ENCODE data around the gene TSHB. TPM values are rescaled to one million over a fixed set of nuclear protein-coding genes. Genes with fewer than 3 reads are reported as not detected.

The TSHB gene
- total RNA-seq, 1 donor from 2014 or later = not detected

DNA sequence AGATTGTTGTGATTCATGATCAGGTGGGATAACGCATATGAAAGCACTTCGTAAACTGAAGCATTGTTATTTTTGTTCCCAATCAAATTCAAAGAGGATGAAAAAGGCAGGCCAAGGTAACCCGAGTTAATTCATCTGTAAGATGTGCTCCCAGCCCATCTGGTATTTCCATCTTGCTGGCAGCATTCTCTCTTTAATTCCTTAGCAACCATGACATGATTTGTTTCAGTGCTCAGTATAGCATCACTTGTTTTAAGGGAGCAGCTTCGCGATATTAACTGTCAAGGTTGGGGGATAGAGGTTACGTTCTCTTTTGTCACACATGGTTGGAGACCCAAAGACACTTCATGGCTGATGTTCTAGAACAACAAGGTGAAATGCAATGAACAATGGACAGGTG lies 53.3 kb downstream of the TSHB start:
- no peak for DNase-seq (ENCODE audit: low spot score)
- Mint-ChIP-seq H3K9me3 (ENCODE audit: unreplicated experiment) (no peaks in the 10 kb centered on the region), H3K36me3 (ENCODE audit: low read depth, unreplicated experiment) (no peaks in the 10 kb centered on the region), H3K27ac (ENCODE audit: unreplicated experiment) (peak overlapping the region; percentile 100), H3K27me3 (ENCODE audit: unreplicated experiment) (peaks cover 1% of the 10 kb centered on the region), H3K4me3 (ENCODE audit: unreplicated experiment) (no peak overlapping the region), H3K4me1 (ENCODE audit: unreplicated experiment) (peaks cover 37% of the 10 kb centered on the region)
- TF ChIP-seq, protein P1, sequence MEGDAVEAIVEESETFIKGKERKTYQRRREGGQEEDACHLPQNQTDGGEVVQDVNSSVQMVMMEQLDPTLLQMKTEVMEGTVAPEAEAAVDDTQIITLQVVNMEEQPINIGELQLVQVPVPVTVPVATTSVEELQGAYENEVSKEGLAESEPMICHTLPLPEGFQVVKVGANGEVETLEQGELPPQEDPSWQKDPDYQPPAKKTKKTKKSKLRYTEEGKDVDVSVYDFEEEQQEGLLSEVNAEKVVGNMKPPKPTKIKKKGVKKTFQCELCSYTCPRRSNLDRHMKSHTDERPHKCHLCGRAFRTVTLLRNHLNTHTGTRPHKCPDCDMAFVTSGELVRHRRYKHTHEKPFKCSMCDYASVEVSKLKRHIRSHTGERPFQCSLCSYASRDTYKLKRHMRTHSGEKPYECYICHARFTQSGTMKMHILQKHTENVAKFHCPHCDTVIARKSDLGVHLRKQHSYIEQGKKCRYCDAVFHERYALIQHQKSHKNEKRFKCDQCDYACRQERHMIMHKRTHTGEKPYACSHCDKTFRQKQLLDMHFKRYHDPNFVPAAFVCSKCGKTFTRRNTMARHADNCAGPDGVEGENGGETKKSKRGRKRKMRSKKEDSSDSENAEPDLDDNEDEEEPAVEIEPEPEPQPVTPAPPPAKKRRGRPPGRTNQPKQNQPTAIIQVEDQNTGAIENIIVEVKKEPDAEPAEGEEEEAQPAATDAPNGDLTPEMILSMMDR (IDR thresholded peaks at IDR 0.05; ENCODE audit: unreplicated experiment) = no peak

Other genes with a start within 250 kb of the TSHB start
- gene SIKE1, start 249.1 kb upstream of the TSHB start, total RNA-seq (ENCODE audit: unreplicated experiment) = 49.1 TPM
- not detected for gene SYCP1, start 175.0 kb upstream of the TSHB start, total RNA-seq (ENCODE audit: unreplicated experiment)
- 57.9 TPM for gene TSPAN2, start 59.7 kb downstream of the TSHB start, total RNA-seq (ENCODE audit: unreplicated experiment)